Suprapubic skin (tissue), 4 donors: ENCODE measurements around the gene GNAZ. TPM values are rescaled to one million over a fixed set of nuclear protein-coding genes. Genes with fewer than 3 reads are reported as not detected.
A peak's percentile ranks its signal among the peaks of the same experiment; 100 is the strongest.

Experiments used
- DNase-seq, 2 donors: peaks; one replicate each; pipeline ENCODE4 v3.0.0-alpha.2; 2019; ENCODE audit warnings: low spot score in 2 of 2
- H3K27ac ChIP-seq: fragments of 200-600 bp; sonication (generic); one replicate; pipeline ENCODE4 v1.5.1; 2019
- H3K27me3 ChIP-seq: fragments of 200-600 bp; sonication (generic); one replicate; pipeline ENCODE4 v1.5.1; 2019
- H3K36me3 ChIP-seq: fragments of 200-600 bp; sonication (generic); one replicate; pipeline ENCODE4 v1.5.1; 2019
- H3K4me1 ChIP-seq: fragments of 200-600 bp; sonication (generic); one replicate; pipeline ENCODE4 v1.5.1; 2019
- H3K4me3 ChIP-seq: fragments of 200-600 bp; sonication (generic); one replicate; pipeline ENCODE4 v1.5.1; 2019; ENCODE audit warnings: mild to moderate bottlenecking
- H3K9me3 ChIP-seq: fragments of 200-600 bp; sonication (generic); one replicate; pipeline ENCODE4 v1.5.1; 2019
- CTCF ChIP-seq, 2 donors: fragments of 200-600 bp in 1 of 2; fragments of 450-650 bp in 1 of 2; sonication (generic) in 1 of 2; IDR thresholded peaks; one replicate each; pipeline ENCODE4 v1.5.1; 2016 to 2019; ENCODE audit warnings: antibody characterized with exemption in 2 of 2, mild to moderate bottlenecking in 1 of 2, moderate library complexity in 1 of 2
- EP300 ChIP-seq: sonication (generic); formaldehyde crosslinking; IDR thresholded peaks from one replicate; pipeline ENCODE4 v1.6.1; 2017; ENCODE audit warnings: antibody characterized with exemption
- POLR2A ChIP-seq, 2 donors: fragments of 450-650 bp; IDR thresholded peaks; one replicate each; pipeline ENCODE4 v1.6.1; 2017; ENCODE audit warnings: antibody characterized with exemption in 2 of 2, mild to moderate bottlenecking in 2 of 2, moderate library complexity in 2 of 2
- POLR2AphosphoS5 ChIP-seq, 3 donors: sonication (generic); formaldehyde crosslinking; IDR thresholded peaks; one replicate each; pipeline ENCODE4 v1.6.1; 2017; ENCODE audit warnings: antibody characterized with exemption in 3 of 3
- WGBS: methylation state at CpG from one replicate; pipeline ENCODE4 v1.1.5; 2018; 5-methylcytosine and 5-hydroxymethylcytosine counted together
- total RNA-seq, 4 donors: library from RNA; depleted of rRNA; stranded (reverse); fragments of >200 nt; gene quantifications; one replicate each; pipeline ENCODE4 v1.1.0, GENCODE V29; 2016

Gene GNAZ
- total RNA-seq, 4 donors from 2014 or later, result 2.1 to 5.8 (median 3.0) TPM

- peak overlapping the region; percentile 75 for H3K27ac ChIP-seq
- no peak for DNase-seq
- TF ChIP-seq POLR2A (IDR thresholded peaks at IDR 0.05), result no peak
- no peak for TF ChIP-seq CTCF (IDR thresholded peaks at IDR 0.05)
- no peak for TF ChIP-seq EP300
- TF ChIP-seq POLR2AphosphoS5 (IDR thresholded peaks at IDR 0.05), result no peak
- no peak overlapping the region for H3K4me3 ChIP-seq
- 65% methylated on average over 12 of the region's 12 CpGs for WGBS
- H3K9me3 ChIP-seq, result no peaks in the 10 kb centered on the region
- no peaks in the 10 kb centered on the region for H3K27me3 ChIP-seq
- H3K4me1 ChIP-seq, result peaks cover 48% of the 10 kb centered on the region
- H3K36me3 ChIP-seq, result no peaks in the 10 kb centered on the region
Measured at GRCh38 chr22:23138584-23139435, 68.5 kb downstream of the GNAZ start.

GRCh38 chr22:23140385-23140784 lies 70.1 kb downstream of the GNAZ start:
- H3K4me3 ChIP-seq, result no peak overlapping the region
- H3K4me1 ChIP-seq, result peaks cover 59% of the 10 kb centered on the region
- no peak for DNase-seq
- no peaks in the 10 kb centered on the region for H3K9me3 ChIP-seq
- TF ChIP-seq POLR2AphosphoS5 (IDR thresholded peaks at IDR 0.05) (no peak), EP300 (no peak), CTCF (IDR thresholded peaks at IDR 0.05) (no peak), POLR2A (IDR thresholded peaks at IDR 0.05) (no peak)
- no peak overlapping the region for H3K27ac ChIP-seq
- no peaks in the 10 kb centered on the region for H3K27me3 ChIP-seq
- no peaks in the 10 kb centered on the region for H3K36me3 ChIP-seq

GRCh38 chr22:23142546-23143105 lies 72.3 kb downstream of the GNAZ start:
- 84% methylated on average over 9 of the region's 9 CpGs for WGBS
- Histone ChIP-seq H3K36me3 (no peaks in the 10 kb centered on the region), H3K4me3 (peak overlapping the region; percentile 39), H3K4me1 (peaks cover 67% of the 10 kb centered on the region), H3K27ac (peak overlapping the region; percentile 63), H3K9me3 (no peaks in the 10 kb centered on the region), H3K27me3 (no peaks in the 10 kb centered on the region)
- DNase-seq, result no peak
- TF ChIP-seq CTCF (IDR thresholded peaks at IDR 0.05) (no peak), POLR2AphosphoS5 (IDR thresholded peaks at IDR 0.05) (no peak), EP300 (no peak), POLR2A (IDR thresholded peaks at IDR 0.05) (no peak)

- Histone ChIP-seq H3K27ac (no peak overlapping the region), H3K4me1 (peaks cover 67% of the 10 kb centered on the region), H3K9me3 (no peaks in the 10 kb centered on the region), H3K27me3 (no peaks in the 10 kb centered on the region), H3K36me3 (no peaks in the 10 kb centered on the region), H3K4me3 (no peak overlapping the region)
- DNase-seq, result no peak
- 100% methylated on average over 1 of the region's 1 CpG for WGBS
- no peak for TF ChIP-seq POLR2AphosphoS5 (IDR thresholded peaks at IDR 0.05)
- no peak for TF ChIP-seq EP300
- no peak for TF ChIP-seq POLR2A (IDR thresholded peaks at IDR 0.05)
- TF ChIP-seq CTCF (IDR thresholded peaks at IDR 0.05), result no peak
Measured at GRCh38 chr22:23143119-23143518, 72.8 kb downstream of the GNAZ start.

- Histone ChIP-seq H3K4me3 (peak overlapping the region; percentile 43), H3K36me3 (no peaks in the 10 kb centered on the region), H3K27ac (no peak overlapping the region), H3K9me3 (no peaks in the 10 kb centered on the region), H3K4me1 (peaks cover 64% of the 10 kb centered on the region), H3K27me3 (no peaks in the 10 kb centered on the region)
- WGBS, result 95% methylated on average over 4 of the region's 4 CpGs
- DNase-seq, result no peak
- TF ChIP-seq POLR2AphosphoS5 (IDR thresholded peaks at IDR 0.05) (no peak), CTCF (IDR thresholded peaks at IDR 0.05) (no peak), EP300 (no peak), POLR2A (IDR thresholded peaks at IDR 0.05) (no peak)
Measured at GRCh38 chr22:23144432-23144831, 74.1 kb downstream of the GNAZ start.
